ENCODE measurements around the gene HSPA2. TPM values are rescaled to one million over a fixed set of nuclear protein-coding genes. Genes with fewer than 3 reads are reported as not detected.
"Not testable (repeated sequence)": the region's sequence is repeated elsewhere in the genome, so short reads cannot be mapped to it uniquely, and the experiment has no call there.

HSPA2 gene
- total RNA-seq, 1 donor: 5.1 TPM

DNA sequence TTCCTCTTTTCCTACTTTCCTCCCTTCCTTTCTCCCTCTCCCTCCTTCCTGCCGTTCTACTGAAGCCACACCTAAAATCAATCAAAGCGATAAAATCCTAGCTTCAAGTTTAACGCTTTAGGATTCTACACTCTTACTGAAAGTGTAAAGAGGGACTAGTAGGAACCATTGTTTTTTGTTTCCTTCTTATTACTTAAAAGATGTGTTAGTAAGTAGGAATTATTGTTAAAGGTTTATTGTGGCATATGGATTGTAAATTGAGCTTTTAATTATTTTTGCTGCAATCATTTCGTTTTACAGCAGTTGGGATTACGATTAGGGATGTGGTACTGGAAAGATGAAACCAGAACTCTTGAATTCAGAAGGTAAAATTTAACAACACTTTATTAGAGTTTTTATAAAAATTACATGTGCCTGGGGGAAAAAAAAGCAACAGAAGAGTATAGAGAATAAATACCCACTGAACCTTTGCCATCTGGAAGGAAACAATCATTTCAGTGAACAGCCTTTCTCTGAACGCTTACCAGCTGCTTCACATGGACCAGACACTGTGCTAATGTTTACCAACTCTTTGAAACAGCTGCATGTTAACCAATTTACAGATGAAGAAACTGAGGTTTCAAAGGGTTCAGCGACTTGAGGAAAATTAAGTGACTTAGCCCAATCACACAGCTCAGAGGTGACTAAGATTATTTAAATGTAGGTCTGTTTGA, 10.2 kb downstream of the HSPA2 start:
- no peak for DNase-seq (ENCODE audit: low read depth in 2 of 3, low spot score in 2 of 3)

DNA sequence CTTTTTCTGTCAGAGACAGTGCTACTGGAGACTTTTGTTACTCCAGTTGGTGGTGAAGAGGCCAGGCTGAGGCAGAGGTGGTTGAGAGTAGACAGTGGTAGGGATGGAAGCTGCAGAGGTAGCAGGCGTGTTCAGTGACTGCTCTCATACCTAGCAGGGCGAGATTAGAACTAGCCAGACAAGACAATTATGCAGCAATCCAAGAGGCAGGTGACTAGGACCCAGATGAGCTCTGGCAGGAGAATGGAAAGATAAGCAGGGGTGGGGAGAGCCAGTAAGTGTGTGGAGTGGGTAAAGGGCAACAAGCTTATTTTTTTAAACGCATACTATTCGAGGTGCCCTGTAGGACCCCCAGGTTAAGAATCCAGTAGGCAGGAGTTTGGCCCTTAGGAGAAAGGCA, 14.0 kb downstream of the HSPA2 start:
- DNase-seq (ENCODE audit: low read depth in 2 of 3, low spot score in 2 of 3): no peak

DNA sequence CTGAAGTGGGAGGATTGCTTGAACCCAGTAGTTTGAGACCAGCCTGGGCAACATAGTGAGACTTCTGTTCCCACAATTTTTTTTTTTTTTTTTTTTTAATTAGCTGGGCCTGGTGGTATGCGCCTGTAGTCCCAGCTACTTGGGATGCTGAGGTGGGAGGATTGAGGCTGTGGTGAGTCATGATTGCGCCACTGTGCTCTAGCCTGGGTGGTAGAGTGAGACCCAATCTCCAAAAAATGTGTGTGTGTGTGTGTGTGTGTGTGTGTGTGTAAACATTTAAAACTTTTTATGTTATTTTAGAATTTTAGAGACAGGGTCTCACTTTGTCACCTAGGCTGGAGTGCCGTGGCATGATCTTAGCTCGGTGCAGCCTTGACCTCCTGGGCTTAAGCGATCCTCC, 16.0 kb downstream of the HSPA2 start:
- no peak for DNase-seq (ENCODE audit: low read depth in 2 of 3, low spot score in 2 of 3)

GRCh38 chr14:64558216-64558615, 17.7 kb downstream of the HSPA2 start:
- DNase-seq (ENCODE audit: low read depth in 2 of 3, low spot score in 2 of 3): not testable (repeated sequence)

GRCh38 chr14:64561631-64562030, 21.1 kb downstream of the HSPA2 start:
- no peak for DNase-seq (ENCODE audit: low read depth in 2 of 3, low spot score in 2 of 3)

DNA sequence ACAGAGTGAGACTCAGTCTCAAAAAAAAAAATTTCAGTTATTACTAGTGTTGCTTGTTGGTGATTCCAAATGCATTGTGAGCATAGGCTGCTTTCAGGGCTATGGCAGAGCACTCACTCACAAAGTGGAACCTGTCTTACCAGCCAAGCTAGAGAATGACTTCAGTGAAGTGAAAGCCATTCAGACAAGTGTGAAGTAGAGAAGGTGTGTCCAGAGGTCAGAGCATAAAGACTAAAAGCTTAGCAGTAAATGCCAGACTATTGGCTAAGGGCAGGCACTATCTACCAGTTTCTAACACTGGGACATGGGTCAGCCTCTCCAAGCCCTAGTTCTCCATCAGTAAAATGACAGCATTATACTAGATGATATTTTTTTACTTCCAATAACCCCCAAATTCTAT, 21.9 kb downstream of the HSPA2 start:
- DNase-seq (ENCODE audit: low read depth in 2 of 3, low spot score in 2 of 3): no peak

DNA sequence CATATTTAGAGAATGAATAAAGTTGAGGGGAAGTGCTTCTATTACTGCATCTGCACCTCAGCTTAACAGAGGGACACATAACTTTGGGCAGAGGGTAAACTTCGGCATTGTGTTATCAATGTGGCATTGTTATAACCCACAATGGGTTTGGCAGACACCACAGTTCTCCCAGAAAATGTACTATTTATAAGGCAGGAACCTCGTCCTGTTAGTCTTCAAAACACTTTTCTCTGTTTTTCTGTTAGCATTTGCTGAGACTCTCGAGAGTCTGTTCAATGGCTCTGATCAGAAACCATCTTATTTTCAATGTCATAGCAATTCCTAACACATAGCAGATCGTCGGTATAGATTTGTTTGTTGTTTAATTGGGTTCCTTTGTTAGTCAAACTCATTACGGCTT, 23.2 kb downstream of the HSPA2 start:
- DNase-seq (ENCODE audit: low read depth in 2 of 3, low spot score in 2 of 3): no peak

DNA sequence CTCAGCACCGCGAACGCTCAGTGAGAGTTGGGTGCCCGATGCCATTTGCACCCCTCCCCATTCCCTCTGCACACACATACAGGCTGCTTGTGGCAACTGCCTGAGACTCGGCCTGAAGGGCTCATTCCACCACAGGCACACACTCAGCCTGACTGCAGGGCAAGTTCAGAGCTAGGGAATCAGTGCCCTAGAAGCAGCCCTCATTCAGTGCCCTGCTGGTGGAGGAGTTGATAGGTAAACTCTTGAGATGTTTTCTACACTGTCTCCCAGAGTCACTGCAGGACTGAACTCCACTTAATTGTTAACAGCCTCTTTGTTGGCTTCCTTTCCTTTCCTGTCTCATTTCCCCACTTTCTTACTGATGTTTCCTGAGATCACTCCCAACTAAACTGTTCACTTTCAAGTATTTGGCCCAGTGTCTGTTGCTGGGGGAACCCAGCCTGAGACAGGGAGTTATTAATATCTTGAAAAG, 26.1 kb downstream of the HSPA2 start:
- DNase-seq (ENCODE audit: low read depth in 2 of 3, low spot score in 2 of 3): no peak

GRCh38 chr14:64569138-64569631, 28.6 kb downstream of the HSPA2 start:
- no peak for DNase-seq (ENCODE audit: low read depth in 2 of 3, low spot score in 2 of 3)

- DNase-seq (ENCODE audit: low read depth in 2 of 3, low spot score in 2 of 3): not testable (repeated sequence)
These were observed 29.1 kb downstream of the HSPA2 start for GRCh38 chr14:64569646-64570045.

GRCh38 chr14:64572386-64573104, 32.0 kb downstream of the HSPA2 start:
- no peak for DNase-seq (ENCODE audit: low read depth in 2 of 3, low spot score in 2 of 3)

- DNase-seq (ENCODE audit: low read depth in 2 of 3, low spot score in 2 of 3): no peak
These were observed 32.6 kb downstream of the HSPA2 start for GRCh38 chr14:64573109-64573508.

GRCh38 chr14:64574371-64575107, 34.0 kb downstream of the HSPA2 start:
- DNase-seq (ENCODE audit: low read depth in 2 of 3, low spot score in 2 of 3): no peak

DNA sequence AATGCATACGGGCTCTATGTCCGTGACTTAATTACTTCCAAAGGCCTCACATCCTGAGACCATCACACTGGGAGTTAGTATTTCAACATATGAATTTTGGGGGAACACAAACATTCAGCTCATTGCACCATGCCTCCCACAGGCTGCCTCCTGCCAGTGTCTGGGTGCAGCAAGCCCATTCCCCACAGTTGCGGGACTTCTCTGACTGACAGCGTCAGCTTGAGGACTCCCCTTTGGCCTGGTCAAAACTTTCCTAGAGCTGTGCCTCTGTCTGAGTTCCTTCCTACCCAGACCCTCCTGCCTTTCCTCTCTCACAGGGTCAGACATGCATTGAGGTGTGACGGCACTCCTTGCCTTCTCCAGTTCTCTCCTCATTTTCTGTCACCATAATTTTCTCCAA, 36.7 kb downstream of the HSPA2 start:
- no peak for DNase-seq (ENCODE audit: low read depth in 2 of 3, low spot score in 2 of 3)

- DNase-seq (ENCODE audit: low read depth in 2 of 3, low spot score in 2 of 3): no peak
These were observed 39.9 kb downstream of the HSPA2 start for GRCh38 chr14:64580467-64580866.

DNA sequence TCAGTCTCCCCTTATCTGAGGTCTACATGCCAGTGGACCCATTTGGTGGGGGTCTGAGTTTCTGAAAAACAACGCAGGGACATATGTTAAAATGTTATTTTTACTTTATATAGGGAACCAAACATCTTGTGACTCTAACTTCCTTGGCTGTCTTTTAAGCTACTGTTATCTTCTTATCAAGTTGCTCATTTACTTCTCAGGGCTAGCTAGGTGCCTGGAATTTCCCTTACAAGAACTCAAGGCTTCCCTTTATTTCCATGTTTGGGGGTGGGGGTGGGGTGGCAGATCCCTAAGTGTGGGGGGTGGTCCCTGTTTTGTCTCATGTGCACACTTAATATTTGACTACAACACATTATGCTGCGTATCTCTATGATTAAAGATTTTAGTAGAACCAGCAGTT, 40.8 kb downstream of the HSPA2 start:
- no peak for DNase-seq (ENCODE audit: low read depth in 2 of 3, low spot score in 2 of 3)

DNA sequence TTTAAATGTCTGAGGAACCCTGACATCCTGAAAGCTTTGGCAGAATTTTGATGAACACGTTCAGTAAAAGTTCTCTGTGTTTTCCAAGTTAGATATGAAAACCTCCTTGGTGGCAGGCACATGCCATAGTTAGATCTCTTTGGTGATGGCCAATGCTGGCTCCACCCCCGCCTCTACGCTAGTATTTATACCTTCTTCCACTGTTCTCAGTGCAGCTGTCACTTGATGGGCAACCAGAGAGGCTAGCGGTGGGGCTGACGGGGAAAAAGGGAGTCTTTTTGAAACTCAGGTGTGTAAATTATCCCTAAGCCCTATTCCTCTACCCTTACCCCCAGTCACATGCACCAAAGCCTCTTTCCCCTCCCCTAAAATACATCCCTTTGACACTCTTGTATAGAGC, 41.3 kb downstream of the HSPA2 start:
- no peak for DNase-seq (ENCODE audit: low read depth in 2 of 3, low spot score in 2 of 3)

DNA sequence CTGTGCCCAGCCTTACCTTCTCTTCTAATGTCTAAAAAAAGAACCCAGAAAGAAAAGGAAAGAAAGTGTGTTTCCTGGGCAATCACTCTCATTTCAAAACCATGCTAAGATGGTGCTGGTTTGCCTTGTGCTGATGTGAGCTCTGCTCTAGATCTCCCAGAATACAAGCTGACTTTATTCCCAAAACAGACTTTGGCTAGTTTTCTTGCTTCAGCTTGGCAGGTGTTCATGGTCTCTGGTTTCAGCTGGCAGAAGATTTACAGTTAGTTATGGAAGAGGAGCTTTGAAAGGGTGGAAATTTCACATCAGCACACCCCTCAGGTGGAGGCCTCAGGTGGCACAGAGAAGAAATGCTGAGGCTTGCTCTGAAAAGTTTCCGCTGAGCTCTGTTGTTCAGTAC, 43.6 kb downstream of the HSPA2 start:
- no peak for DNase-seq (ENCODE audit: low read depth in 2 of 3, low spot score in 2 of 3)

DNA sequence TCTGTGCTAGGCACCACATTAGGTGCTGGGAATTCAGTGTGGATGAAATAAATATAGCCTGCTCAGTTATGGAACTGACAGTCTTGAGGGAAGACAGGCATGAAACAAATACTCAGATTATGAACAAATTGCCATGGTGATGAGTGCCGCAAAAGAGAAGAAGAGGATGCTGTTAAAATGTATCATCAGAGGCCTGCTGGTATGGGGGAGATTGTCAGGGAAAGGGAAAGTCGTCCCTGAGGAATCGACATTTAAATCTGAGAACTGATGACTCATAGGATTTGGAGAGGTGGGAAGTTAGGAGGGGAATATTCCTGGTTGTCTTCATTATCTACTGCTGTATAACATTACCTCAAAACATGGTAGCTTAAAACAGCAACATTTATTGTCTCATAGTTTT, 51.3 kb downstream of the HSPA2 start:
- DNase-seq (ENCODE audit: low read depth in 2 of 3, low spot score in 2 of 3): no peak

Measured in hematopoietic multipotent progenitor cell (in vitro differentiated cells).